Ammon's horn (tissue), 1 donor: Measurements from ENCODE around the gene PKD2.

Experiments
- DNase-seq: peaks from one replicate; pipeline ENCODE4 v3.0.0-alpha.2; 2016; ENCODE audit warnings: low spot score

PKD2 gene

GRCh38 chr4:88007304-88008121 is at the start of gene PKD2:
TSS of gene PKD2 (plus strand) at chr4:88007635. CDS start at chr4:88007734, 99 bp downstream.
- peak; percentile 89 for DNase-seq

GRCh38 chr4:87961993-87962392 is 45.4 kb upstream of the PKD2 start:
- no peak for DNase-seq

GRCh38 chr4:87962398-87963146 is 44.9 kb upstream of the PKD2 start:
- no peak for DNase-seq

- no peak for DNase-seq
These were observed 41.9 kb upstream of the PKD2 start for GRCh38 chr4:87965501-87965975.

GRCh38 chr4:87966095-87966496 is 41.3 kb upstream of the PKD2 start:
- no peak for DNase-seq

GRCh38 chr4:87967193-87967592 is 40.2 kb upstream of the PKD2 start:
- DNase-seq = no peak

- DNase-seq = no peak
These were observed 37.3 kb upstream of the PKD2 start for GRCh38 chr4:87970121-87970520.

GRCh38 chr4:87971866-87972265 is 35.6 kb upstream of the PKD2 start:
- no peak for DNase-seq

GRCh38 chr4:87973283-87974169 is 33.9 kb upstream of the PKD2 start:
- DNase-seq = peak; percentile 83

- peak; percentile 20 for DNase-seq
These were observed 32.5 kb upstream of the PKD2 start for GRCh38 chr4:87974856-87975462.

- DNase-seq = peak; percentile 93
These were observed 32.0 kb upstream of the PKD2 start, which contains the start of gene SPP1 for GRCh38 chr4:87975466-87975865. TSS of gene SPP1 (plus strand) at chr4:87975714. CDS start at chr4:87976896, 1,182 bp downstream.

GRCh38 chr4:87977521-87978278 is 29.7 kb upstream of the PKD2 start:
- peak; percentile 84 for DNase-seq

- DNase-seq = no peak
These were observed 28.8 kb upstream of the PKD2 start for GRCh38 chr4:87978681-87979080.

- no peak for DNase-seq
These were observed 27.6 kb upstream of the PKD2 start for GRCh38 chr4:87979810-87980209.

- no peak for DNase-seq
These were observed 25.9 kb upstream of the PKD2 start for GRCh38 chr4:87981486-87981885.

- DNase-seq = no peak
These were observed 25.4 kb upstream of the PKD2 start for GRCh38 chr4:87982036-87982435.

GRCh38 chr4:87982446-87983010 is 24.9 kb upstream of the PKD2 start:
- no peak for DNase-seq

- no peak for DNase-seq
These were observed 23.4 kb upstream of the PKD2 start for GRCh38 chr4:87983996-87984395.

- DNase-seq = peak; percentile 95
These were observed 22.1 kb upstream of the PKD2 start for GRCh38 chr4:87985097-87985886.

GRCh38 chr4:87985887-87986200 is 21.6 kb upstream of the PKD2 start:
- DNase-seq = no peak
